ENCODE measurements around the gene OR52E2.
"Not testable (repeated sequence)": the region's sequence is repeated elsewhere in the genome, so short reads cannot be mapped to it uniquely, and the experiment has no call there.

The OR52E2 gene

GRCh38 chr11:5059391-5059790, at the start of gene OR52E2:
Gene OR52E2, minus strand, starts transcription at chr11:5059627. Its CDS starts 0 bp downstream, at chr11:5059627.
- no peak for DNase-seq (ENCODE audit: low spot score)

- no peak for DNase-seq (ENCODE audit: low spot score)
These were observed 47.9 kb upstream of the OR52E2 start for GRCh38 chr11:5107285-5107684.

- DNase-seq (ENCODE audit: low spot score): no peak
These were observed 43.6 kb upstream of the OR52E2 start for GRCh38 chr11:5103066-5103465.

GRCh38 chr11:5102246-5102645, 42.8 kb upstream of the OR52E2 start:
- DNase-seq (ENCODE audit: low spot score): no peak

- no peak for DNase-seq (ENCODE audit: low spot score)
These were observed 36.6 kb upstream of the OR52E2 start for GRCh38 chr11:5096011-5096410.

- DNase-seq (ENCODE audit: low spot score): peak; percentile 5
These were observed 33.6 kb upstream of the OR52E2 start for GRCh38 chr11:5092821-5093585.

GRCh38 chr11:5090668-5091067, 31.2 kb upstream of the OR52E2 start:
- no peak for DNase-seq (ENCODE audit: low spot score)

GRCh38 chr11:5088556-5088955, 29.1 kb upstream of the OR52E2 start:
- DNase-seq (ENCODE audit: low spot score): no peak

- DNase-seq (ENCODE audit: low spot score): no peak
These were observed 24.2 kb upstream of the OR52E2 start for GRCh38 chr11:5083602-5084001.

GRCh38 chr11:5081405-5081804, 22.0 kb upstream of the OR52E2 start:
- DNase-seq (ENCODE audit: low spot score): no peak

- peak; percentile 5 for DNase-seq (ENCODE audit: low spot score)
These were observed 12.4 kb upstream of the OR52E2 start for GRCh38 chr11:5071799-5072198.

- DNase-seq (ENCODE audit: low spot score): no peak
These were observed 9.8 kb upstream of the OR52E2 start, which contains the start of gene OR52E1 for GRCh38 chr11:5069272-5069671. Gene OR52E1, plus strand, starts transcription at chr11:5069572.

GRCh38 chr11:5065027-5065426, 5.6 kb upstream of the OR52E2 start:
- DNase-seq (ENCODE audit: low spot score): no peak

- not testable (repeated sequence) for DNase-seq (ENCODE audit: low spot score)
These were observed 748 bp downstream of the OR52E2 start for GRCh38 chr11:5058679-5059078.

GRCh38 chr11:5046754-5047330, 12.6 kb downstream of the OR52E2 start:
- no peak for DNase-seq (ENCODE audit: low spot score)

- no peak for DNase-seq (ENCODE audit: low spot score)
These were observed 13.2 kb downstream of the OR52E2 start, which contains the start of gene OR52J3 for GRCh38 chr11:5046226-5046625. Gene OR52J3, plus strand, starts transcription at chr11:5046526. Its CDS starts 0 bp downstream, at chr11:5046526.

- DNase-seq (ENCODE audit: low spot score): no peak
These were observed 16.0 kb downstream of the OR52E2 start for GRCh38 chr11:5043380-5043779.

- no peak for DNase-seq (ENCODE audit: low spot score)
These were observed 17.3 kb downstream of the OR52E2 start for GRCh38 chr11:5042091-5042490.

GRCh38 chr11:5040876-5041275, 18.6 kb downstream of the OR52E2 start:
- no peak for DNase-seq (ENCODE audit: low spot score)

- no peak for DNase-seq (ENCODE audit: low spot score)
These were observed 21.1 kb downstream of the OR52E2 start for GRCh38 chr11:5038341-5038740.

- no peak for DNase-seq (ENCODE audit: low spot score)
These were observed 21.5 kb downstream of the OR52E2 start for GRCh38 chr11:5037926-5038325.

GRCh38 chr11:5036669-5037068, 22.8 kb downstream of the OR52E2 start:
- DNase-seq (ENCODE audit: low spot score): no peak

GRCh38 chr11:5021996-5022395, 37.4 kb downstream of the OR52E2 start:
- DNase-seq (ENCODE audit: low spot score): no peak

GRCh38 chr11:5013012-5013411, 46.4 kb downstream of the OR52E2 start:
- DNase-seq (ENCODE audit: low spot score): no peak
